Stomach (tissue), 9 donors: ENCODE measurements around the gene LRRC74A. TPM values are rescaled to one million over a fixed set of nuclear protein-coding genes. Genes with fewer than 3 reads are reported as not detected.

Source experiments
- DNase-seq, 2 donors: peaks; one replicate each; pipeline versions ENCODE4 v3.0.0 to v3.0.0-alpha.2; 2013 to 2019
- H3K27ac ChIP-seq, 5 donors: fragments of 200-600 bp in 4 of 5; sonication (generic) in 4 of 5; one replicate each; pipeline ENCODE4 v1.5.1; 2013 to 2019; ENCODE audit warnings: mild to moderate bottlenecking in 1 of 5, moderate library complexity in 1 of 5
- H3K27me3 ChIP-seq, 3 donors: fragments of 200-600 bp; sonication (generic); one replicate each; pipeline ENCODE4 v1.5.1; 2017 to 2019; ENCODE audit warnings: mixed run types in 1 of 3
- H3K36me3 ChIP-seq, 4 donors: fragments of 200-600 bp; sonication (generic); 1 replicate in 3 of 4; 2 replicates in 1 of 4; pipeline ENCODE4 v1.5.1; 2016 to 2019
- H3K4me1 ChIP-seq, 4 donors: fragments of 200-600 bp; sonication (generic); one replicate each; pipeline ENCODE4 v1.5.1; 2016 to 2019
- H3K4me3 ChIP-seq, 4 donors: fragments of 200-600 bp; sonication (generic) in 3 of 4; one replicate each; pipeline ENCODE4 v1.5.1; 2016 to 2019; ENCODE audit warnings: mild to moderate bottlenecking in 1 of 4
- H3K9me3 ChIP-seq, 4 donors: fragments of 200-600 bp; sonication (generic); one replicate each; pipeline ENCODE4 v1.5.1; 2016 to 2019
- CTCF ChIP-seq, 7 experiments: fragments of 450-650 bp in 4 of 7; fragments of 200-600 bp in 3 of 7; sonication (generic) in 3 of 7; IDR thresholded peaks; one replicate each; pipeline ENCODE4 v1.5.1; 2016 to 2019; ENCODE audit warnings: antibody characterized with exemption in 7 of 7, control low read depth in 2 of 7, mild to moderate bottlenecking in 1 of 7
- EP300 ChIP-seq: sonication (generic); formaldehyde crosslinking; IDR thresholded peaks from one replicate; pipeline ENCODE4 v1.6.1; 2017; ENCODE audit warnings: antibody characterized with exemption
- POLR2A ChIP-seq, 4 donors: fragments of 450-650 bp; IDR thresholded peaks; one replicate each; pipeline ENCODE4 v1.6.1; 2016; ENCODE audit warnings: antibody characterized with exemption in 4 of 4, control low read depth in 2 of 4, mild to moderate bottlenecking in 1 of 4, moderate library complexity in 1 of 4
- POLR2AphosphoS5 ChIP-seq, 3 donors: sonication (generic); formaldehyde crosslinking; IDR thresholded peaks; one replicate each; pipeline ENCODE4 v1.6.1; 2016; ENCODE audit warnings: antibody characterized with exemption in 3 of 3
- WGBS, 5 donors: extraction: QIAGEN DNeasy Blood & Tissue Kit in 3 of 5; methylation state at CpG; one replicate each; pipeline versions ENCODE4 v1.1.5 to v1.1.7; 2013 to 2018; 5-methylcytosine and 5-hydroxymethylcytosine counted together
- intact Hi-C: fragments of 100-400 bp; cut with DNase I; formaldehyde crosslinking; loops from one replicate; pipeline ENCODE4 v1.15.1; 2023; ENCODE audit warnings: low total_unique reads
- polyA plus RNA-seq, 3 donors: library from polyadenylated mRNA; stranded (reverse); fragments of 200-250 nt; gene quantifications; one replicate each; pipeline ENCODE4 v1.2.3, GENCODE V29; 2013
- total RNA-seq, 5 donors: library from RNA; depleted of rRNA; stranded (reverse); fragments of >200 nt; gene quantifications; one replicate each; pipeline versions ENCODE4 v1.1.0 to v1.2.3, GENCODE V29; 2014 to 2016
- donor health status: healthy with polysubstance abuse.
- donor health status: Bipolar disorder and iron deficiency.
- donor health status: healthy.

The LRRC74A gene
- total and polyA plus RNA-seq, 8 donors: not detected

GRCh38 chr14:76904740-76905569, 78.7 kb downstream of the LRRC74A start:
- H3K9me3 ChIP-seq: no peaks in the 10 kb centered on the region
- intact Hi-C loops: no loop called here
- H3K27ac ChIP-seq: peak overlapping the region; percentile 43 to 81 (median 76)
- TF ChIP-seq POLR2A (IDR thresholded peaks at IDR 0.05) (no peak), POLR2AphosphoS5 (IDR thresholded peaks at IDR 0.05) (peak in 2 of 3 donors; percentile 37 to 78)
- 24 to 37% (median 33%) methylated on average over 14 of the region's 14 CpGs for WGBS, 5 donors
- no peak overlapping the region for H3K4me3 ChIP-seq
- H3K27me3 ChIP-seq: no peaks in the 10 kb centered on the region
- H3K4me1 ChIP-seq: peaks cover 8 to 41% (median 30%) of the 10 kb centered on the region in 4 donors
- no peaks in the 10 kb centered on the region for H3K36me3 ChIP-seq
- peak; percentile 56 to 84 for DNase-seq

GRCh38 chr14:76908834-76909233, 82.6 kb downstream of the LRRC74A start:
- H3K9me3 ChIP-seq: no peaks in the 10 kb centered on the region
- no peak overlapping the region for H3K4me3 ChIP-seq
- peaks cover 17 to 30% (median 28%) of the 10 kb centered on the region in 4 donors for H3K4me1 ChIP-seq
- 65 to 83% (median 70%) methylated on average over 3 of the region's 3 CpGs for WGBS, 5 donors
- TF ChIP-seq CTCF (IDR thresholded peaks at IDR 0.05): no peak
- no peak for TF ChIP-seq POLR2AphosphoS5 (IDR thresholded peaks at IDR 0.05)
- no peak for TF ChIP-seq EP300
- TF ChIP-seq POLR2A (IDR thresholded peaks at IDR 0.05): no peak
- no peaks in the 10 kb centered on the region for H3K36me3 ChIP-seq
- no peaks in the 10 kb centered on the region for H3K27me3 ChIP-seq
- no peak overlapping the region for H3K27ac ChIP-seq
- DNase-seq: peak in 1 of 2 donors; percentile 67
- intact Hi-C loops: no loop called here

GRCh38 chr14:76909266-76909665, 83.1 kb downstream of the LRRC74A start:
- Histone ChIP-seq H3K4me3 (no peak overlapping the region), H3K4me1 (peaks cover 21 to 30% (median 27%) of the 10 kb centered on the region in 4 donors), H3K27me3 (no peaks in the 10 kb centered on the region), H3K27ac (no peak overlapping the region), H3K9me3 (no peaks in the 10 kb centered on the region), H3K36me3 (no peaks in the 10 kb centered on the region)
- DNase-seq: no peak
- WGBS, 5 donors: 67 to 100% (median 79%) methylated on average over 1 to 2 of the region's 2 CpGs
- TF ChIP-seq POLR2A (IDR thresholded peaks at IDR 0.05): no peak
- TF ChIP-seq CTCF (IDR thresholded peaks at IDR 0.05): no peak
- TF ChIP-seq POLR2AphosphoS5 (IDR thresholded peaks at IDR 0.05): no peak
- no peak for TF ChIP-seq EP300
- intact Hi-C loops: no loop called here

- Histone ChIP-seq H3K4me1 (peaks cover 15 to 30% (median 21%) of the 10 kb centered on the region in 4 donors), H3K9me3 (no peaks in the 10 kb centered on the region), H3K4me3 (no peak overlapping the region), H3K36me3 (no peaks in the 10 kb centered on the region), H3K27me3 (no peaks in the 10 kb centered on the region), H3K27ac (no peak overlapping the region)
- no peak for DNase-seq
- TF ChIP-seq CTCF (IDR thresholded peaks at IDR 0.05) (no peak), POLR2AphosphoS5 (IDR thresholded peaks at IDR 0.05) (no peak), EP300 (no peak), POLR2A (IDR thresholded peaks at IDR 0.05) (no peak)
- 50 to 81% (median 77%) methylated on average over 4 of the region's 4 CpGs for WGBS, 5 donors
- intact Hi-C loops: loop anchor here (5.0 kb wide), 2 partner anchors 142 to 157 kb away; no protein-coding TSS in a partner anchor
Observed at GRCh38 chr14:76910371-76910890, 84.2 kb downstream of the LRRC74A start.
